ENCODE results near the gene GJB3.
"Not testable (repeated sequence)": the region's sequence is repeated elsewhere in the genome, so short reads cannot be mapped to it uniquely, and the experiment has no call there.

GJB3 gene

GRCh38 chr1:34781071-34781843 is at the start of gene GJB3:
Gene GJB3 (plus strand): TSS chr1:34781214. CDS start chr1:34784763, 3,549 bp downstream.
- H3K9ac ChIP-seq (ENCODE audit: low read length): no peak within 1 kb of the TSS
- H2AFZ ChIP-seq (ENCODE audit: low read length): no peak within 1 kb of the TSS
- H3K4me1 ChIP-seq (ENCODE audit: low read length): no peaks in the 10 kb centered on the region
- no peaks in the 10 kb centered on the region for H3K9me3 ChIP-seq (replicated peaks; ENCODE audit: insufficient read depth, low read length)
- no peaks in the 10 kb centered on the region for H3K79me2 ChIP-seq (ENCODE audit: low read length)
- no peak for DNase-seq
- H3F3A ChIP-seq (ENCODE audit: insufficient read depth, low read length): no peaks in the 10 kb centered on the region
- TF ChIP-seq EZH2phosphoT487 (IDR thresholded peaks at IDR 0.05; ENCODE audit: low read length) (no peak), CTCF (IDR thresholded peaks at IDR 0.05; ENCODE audit: low read length) (no peak), EZH2 (optimal IDR thresholded peaks at IDR 0.05; ENCODE audit: low read depth, low read length) (no peak)
- no peaks in the 10 kb centered on the region for H3K36me3 ChIP-seq (replicated peaks; ENCODE audit: insufficient read depth, low read length)
- no peaks in the 10 kb centered on the region for H3K9me2 ChIP-seq (replicated peaks; ENCODE audit: insufficient read depth, low read length)
- no peak within 1 kb of the TSS for H3K4me3 ChIP-seq (ENCODE audit: low read length)
- no peak within 1 kb of the TSS for H3K4me2 ChIP-seq (ENCODE audit: low read depth, low read length)
- no peak within 1 kb of the TSS for H3K27ac ChIP-seq (ENCODE audit: low read length)
- no peaks in the 10 kb centered on the region for H4K20me1 ChIP-seq (ENCODE audit: insufficient read depth, low read length)
- H3K27me3 ChIP-seq (replicated peaks; ENCODE audit: insufficient read depth, low read length): peaks cover 71% of the 10 kb centered on the region

GRCh38 chr1:34732831-34733230 is 48.2 kb upstream of the GJB3 start:
- H3F3A ChIP-seq (ENCODE audit: insufficient read depth, low read length); H3K9me2 ChIP-seq (replicated peaks; ENCODE audit: insufficient read depth, low read length); H3K4me2 ChIP-seq (ENCODE audit: low read depth, low read length); H3K4me3 ChIP-seq (ENCODE audit: low read length); H3K27ac ChIP-seq (ENCODE audit: low read length); H3K9me3 ChIP-seq (replicated peaks; ENCODE audit: insufficient read depth, low read length); H3K9ac ChIP-seq (ENCODE audit: low read length); H3K79me2 ChIP-seq (ENCODE audit: low read length); H2AFZ ChIP-seq (ENCODE audit: low read length); H3K4me1 ChIP-seq (ENCODE audit: low read length); DNase-seq; H3K36me3 ChIP-seq (replicated peaks; ENCODE audit: insufficient read depth, low read length); H4K20me1 ChIP-seq (ENCODE audit: insufficient read depth, low read length): not testable (repeated sequence)
- peaks cover 38% of the 10 kb centered on the region for H3K27me3 ChIP-seq (replicated peaks; ENCODE audit: insufficient read depth, low read length)

- H3K9me3 ChIP-seq (replicated peaks; ENCODE audit: insufficient read depth, low read length): no peaks in the 10 kb centered on the region
- H3K27ac ChIP-seq (ENCODE audit: low read length): no peak overlapping the region
- H3K27me3 ChIP-seq (replicated peaks; ENCODE audit: insufficient read depth, low read length): peaks cover 61% of the 10 kb centered on the region
- no peak overlapping the region for H2AFZ ChIP-seq (ENCODE audit: low read length)
- DNase-seq: no peak
- H3K36me3 ChIP-seq (replicated peaks; ENCODE audit: insufficient read depth, low read length): no peaks in the 10 kb centered on the region
- no peak for TF ChIP-seq CTCF (IDR thresholded peaks at IDR 0.05; ENCODE audit: low read length)
- TF ChIP-seq EZH2phosphoT487 (IDR thresholded peaks at IDR 0.05; ENCODE audit: low read length): no peak
- no peak for TF ChIP-seq EZH2 (optimal IDR thresholded peaks at IDR 0.05; ENCODE audit: low read depth, low read length)
- H3K4me3 ChIP-seq (ENCODE audit: low read length): no peak overlapping the region
- no peak overlapping the region for H3K9ac ChIP-seq (ENCODE audit: low read length)
- H3K4me2 ChIP-seq (ENCODE audit: low read depth, low read length): no peak overlapping the region
- no peaks in the 10 kb centered on the region for H3K79me2 ChIP-seq (ENCODE audit: low read length)
- H3F3A ChIP-seq (ENCODE audit: insufficient read depth, low read length): no peaks in the 10 kb centered on the region
- no peaks in the 10 kb centered on the region for H4K20me1 ChIP-seq (ENCODE audit: insufficient read depth, low read length)
- no peaks in the 10 kb centered on the region for H3K9me2 ChIP-seq (replicated peaks; ENCODE audit: insufficient read depth, low read length)
- no peaks in the 10 kb centered on the region for H3K4me1 ChIP-seq (ENCODE audit: low read length)
Observed at GRCh38 chr1:34736692-34737091, 44.3 kb upstream of the GJB3 start.

GRCh38 chr1:34737236-34737635 is 43.8 kb upstream of the GJB3 start:
- H3F3A ChIP-seq (ENCODE audit: insufficient read depth, low read length); H3K9me3 ChIP-seq (replicated peaks; ENCODE audit: insufficient read depth, low read length); H3K4me3 ChIP-seq (ENCODE audit: low read length); H3K4me1 ChIP-seq (ENCODE audit: low read length); H3K79me2 ChIP-seq (ENCODE audit: low read length); H3K27ac ChIP-seq (ENCODE audit: low read length); H3K36me3 ChIP-seq (replicated peaks; ENCODE audit: insufficient read depth, low read length); H3K4me2 ChIP-seq (ENCODE audit: low read depth, low read length); H3K9me2 ChIP-seq (replicated peaks; ENCODE audit: insufficient read depth, low read length); DNase-seq; H4K20me1 ChIP-seq (ENCODE audit: insufficient read depth, low read length); H3K9ac ChIP-seq (ENCODE audit: low read length); H2AFZ ChIP-seq (ENCODE audit: low read length): not testable (repeated sequence)
- peaks cover 62% of the 10 kb centered on the region for H3K27me3 ChIP-seq (replicated peaks; ENCODE audit: insufficient read depth, low read length)

Data from MM.1S (cell line).